Loucy (cell line): ENCODE data around the gene CTNNB1.

Source experiments
- H2AFZ ChIP-seq: fragments of 200-600 bp; sonication (generic); 2 replicates; pipeline ENCODE4 v1.6.0; 2016; ENCODE audit warnings: antibody characterized with exemption, mild to moderate bottlenecking, low read length, moderate library complexity
- H3F3A ChIP-seq: fragments of 200-600 bp; 2 replicates; pipeline ENCODE4 v1.6.0; 2016; ENCODE audit warnings: antibody characterized with exemption, low read depth, mild to moderate bottlenecking
- H3K27me3 ChIP-seq: fragments of 200-600 bp; sonication (generic); 2 replicates; pipeline ENCODE4 v1.6.1; 2014; ENCODE audit warnings: low read length, mild to moderate bottlenecking; ENCODE audit not compliant: insufficient read depth, poor library complexity, severe bottlenecking
- H3K36me3 ChIP-seq: fragments of 200-600 bp; sonication (generic); 2 replicates; pipeline ENCODE4 v1.6.1; 2016; ENCODE audit warnings: low read length; ENCODE audit not compliant: insufficient read depth
- H3K4me1 ChIP-seq: fragments of 200-600 bp; sonication (generic); 2 replicates; pipeline ENCODE4 v1.5.1; 2014; ENCODE audit warnings: low read length, mild to moderate bottlenecking; ENCODE audit not compliant: insufficient read depth, poor library complexity, severe bottlenecking
- H3K4me2 ChIP-seq: fragments of 200-600 bp; sonication (generic); 2 replicates; pipeline ENCODE4 v1.6.0; 2014; ENCODE audit warnings: antibody characterized with exemption, low read length, low read depth, mild to moderate bottlenecking; ENCODE audit not compliant: poor library complexity, severe bottlenecking
- H3K4me3 ChIP-seq: fragments of 200-600 bp; sonication (generic); 2 replicates; pipeline ENCODE4 v1.5.1; 2014; ENCODE audit warnings: low read length, mild to moderate bottlenecking, mixed read lengths; ENCODE audit not compliant: poor library complexity, severe bottlenecking
- H3K79me2 ChIP-seq: fragments of 200-600 bp; sonication (generic); 2 replicates; pipeline ENCODE4 v1.6.1; 2014; ENCODE audit warnings: low read length; ENCODE audit not compliant: insufficient read depth
- H3K9ac ChIP-seq: fragments of 200-600 bp; sonication (generic); 2 replicates; pipeline ENCODE4 v1.6.0; 2014; ENCODE audit warnings: mild to moderate bottlenecking, low read depth, low read length, moderate library complexity; ENCODE audit not compliant: poor library complexity, severe bottlenecking
- H3K9me2 ChIP-seq: fragments of 200-600 bp; sonication (generic); replicated peaks from 2 replicates; pipeline ENCODE4 v1.6.1; 2016; ENCODE audit warnings: low read depth, low read length, mixed read lengths
- H3K9me3 ChIP-seq: fragments of 200-600 bp; sonication (generic); 2 replicates; pipeline ENCODE4 v1.6.1; 2014; ENCODE audit warnings: mild to moderate bottlenecking, antibody characterized with exemption, low read length, low read depth; ENCODE audit not compliant: insufficient read depth
- H4K20me1 ChIP-seq: fragments of 200-600 bp; sonication (generic); 2 replicates; pipeline ENCODE4 v1.6.0; 2014; ENCODE audit warnings: antibody characterized with exemption, low read length, mild to moderate bottlenecking; ENCODE audit not compliant: insufficient read depth, poor library complexity, severe bottlenecking
- CTCF ChIP-seq: fragments of 200-600 bp; sonication (generic); conservative IDR thresholded peaks from 2 replicates; pipeline ENCODE4 v1.5.1; 2014; ENCODE audit warnings: mild to moderate bottlenecking, antibody characterized with exemption, low read length
- EZH2phosphoT487 ChIP-seq: fragments of 200-600 bp; IDR thresholded peaks from 2 replicates; pipeline ENCODE4 v1.6.1; 2018; ENCODE audit warnings: antibody characterized with exemption, mild to moderate bottlenecking, moderate library complexity, borderline replicate concordance

CTNNB1 gene

GRCh38 chr3:41198046-41198445 is 1.3 kb upstream of the CTNNB1 start:
- Histone ChIP-seq H3K4me2 (peak overlapping the region; percentile 87), H2AFZ (no peak overlapping the region), H3K79me2 (peaks cover 36% of the 10 kb centered on the region), H3K4me3 (peak overlapping the region; percentile 88), H3K4me1 (peaks cover 20% of the 10 kb centered on the region), H3K9me2 (no peaks in the 10 kb centered on the region), H3F3A (0 out of 2 replicates have a peak, but pooled peaks cover 6% of the 10 kb centered on the region), H3K36me3 (no peaks in the 10 kb centered on the region), H3K9ac (peak overlapping the region; percentile 93), H4K20me1 (peaks cover 31% of the 10 kb centered on the region), H3K27me3 (no peaks in the 10 kb centered on the region), H3K9me3 (no peaks in the 10 kb centered on the region)
- TF ChIP-seq EZH2phosphoT487 (no peak), CTCF (no peak)

DNA sequence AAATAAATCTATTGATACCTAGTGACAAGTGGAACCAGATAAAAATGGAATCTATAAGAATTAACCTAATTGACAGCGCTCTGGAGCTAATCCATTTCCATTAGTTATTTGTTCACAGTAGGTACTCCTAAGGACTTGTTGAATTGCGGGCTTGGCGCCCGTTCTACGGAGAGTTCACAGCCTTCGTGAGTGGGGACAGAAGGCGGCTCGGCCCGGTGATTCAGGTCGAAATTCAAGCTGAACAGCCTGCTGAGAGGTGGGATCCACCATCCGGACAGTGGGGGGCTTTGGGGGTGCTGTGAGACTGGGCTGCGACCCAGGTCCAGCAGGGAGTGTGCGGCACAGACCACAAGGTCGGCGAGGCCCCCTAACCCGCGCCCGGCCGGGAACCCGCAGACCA is 779 bp upstream of the CTNNB1 start:
- Histone ChIP-seq H3K27me3 (no peaks in the 10 kb centered on the region), H3F3A (0 out of 2 replicates have a peak, but pooled peaks cover 6% of the 10 kb centered on the region), H2AFZ (peak overlapping the region; percentile 91), H3K36me3 (no peaks in the 10 kb centered on the region), H3K9me2 (no peaks in the 10 kb centered on the region), H4K20me1 (peaks cover 36% of the 10 kb centered on the region), H3K79me2 (peaks cover 41% of the 10 kb centered on the region), H3K4me1 (peaks cover 25% of the 10 kb centered on the region), H3K9ac (peak overlapping the region; percentile 93), H3K4me2 (peak overlapping the region; percentile 87), H3K9me3 (no peaks in the 10 kb centered on the region), H3K4me3 (peak overlapping the region; percentile 88)
- TF ChIP-seq EZH2phosphoT487 (no peak), CTCF (no peak)

GRCh38 chr3:41199866-41200668 is 762 bp downstream of the CTNNB1 start:
- H3K27me3 ChIP-seq: no peaks in the 10 kb centered on the region
- peaks cover 57% of the 10 kb centered on the region for H3K79me2 ChIP-seq
- H3K9ac ChIP-seq: peak overlapping the region; percentile 93
- H3K4me2 ChIP-seq: peak overlapping the region; percentile 70
- H2AFZ ChIP-seq: no peak overlapping the region
- no peak for TF ChIP-seq EZH2phosphoT487
- no peak for TF ChIP-seq CTCF
- H3K9me3 ChIP-seq: no peaks in the 10 kb centered on the region
- no peaks in the 10 kb centered on the region for H3K36me3 ChIP-seq
- peak overlapping the region; percentile 88 for H3K4me3 ChIP-seq
- no peaks in the 10 kb centered on the region for H3K9me2 ChIP-seq
- peaks cover 40% of the 10 kb centered on the region for H3K4me1 ChIP-seq
- peaks cover 52% of the 10 kb centered on the region for H4K20me1 ChIP-seq
- 0 out of 2 replicates have a peak, but pooled peaks cover 6% of the 10 kb centered on the region for H3F3A ChIP-seq
